HK-2 (cell line): ENCODE results near the gene NBPF12.
"Not testable (repeated sequence)": the region's sequence is repeated elsewhere in the genome, so short reads cannot be mapped to it uniquely, and the experiment has no call there.

Source experiments
- DNase-seq: peaks from one replicate; pipeline ENCODE4 v3.0.0-alpha.2; 2018; ENCODE audit not compliant: unreplicated experiment

Gene NBPF12

GRCh38 chr1:146938242-146938902, at the start of gene NBPF12:
NBPF12 (plus strand) TSS chr1:146938324; CDS start chr1:146960144, 21,820 bp downstream.
- DNase-seq, result peak; percentile 88

- DNase-seq, result not testable (repeated sequence)
Measured at GRCh38 chr1:146891355-146891754, 46.8 kb upstream of the NBPF12 start.

- DNase-seq, result not testable (repeated sequence)
Measured at GRCh38 chr1:146892331-146892730, 45.8 kb upstream of the NBPF12 start.

- DNase-seq, result not testable (repeated sequence)
Measured at GRCh38 chr1:146907565-146908261, 30.4 kb upstream of the NBPF12 start.

GRCh38 chr1:146912975-146913374, 25.1 kb upstream of the NBPF12 start:
- peak; percentile 42 for DNase-seq

- not testable (repeated sequence) for DNase-seq
Measured at GRCh38 chr1:146920811-146921210, 17.3 kb upstream of the NBPF12 start.

- DNase-seq, result not testable (repeated sequence)
Measured at GRCh38 chr1:146922614-146923013, 15.5 kb upstream of the NBPF12 start.

- DNase-seq, result not testable (repeated sequence)
Measured at GRCh38 chr1:146924106-146924505, 14.0 kb upstream of the NBPF12 start.

- DNase-seq, result not testable (repeated sequence)
Measured at GRCh38 chr1:146926413-146926812, 11.7 kb upstream of the NBPF12 start.

GRCh38 chr1:146930225-146930624, 7.9 kb upstream of the NBPF12 start:
- DNase-seq, result not testable (repeated sequence)

- DNase-seq, result not testable (repeated sequence)
Measured at GRCh38 chr1:146934390-146935223, 3.5 kb upstream of the NBPF12 start.

GRCh38 chr1:146937462-146937861, 662 bp upstream of the NBPF12 start:
- not testable (repeated sequence) for DNase-seq

GRCh38 chr1:146938927-146939786, 1.0 kb downstream of the NBPF12 start:
- peak; percentile 25 for DNase-seq

- not testable (repeated sequence) for DNase-seq
Measured at GRCh38 chr1:146940293-146940692, 2.2 kb downstream of the NBPF12 start.

GRCh38 chr1:146943342-146943886, 5.3 kb downstream of the NBPF12 start:
- DNase-seq, result not testable (repeated sequence)

- DNase-seq, result not testable (repeated sequence)
Measured at GRCh38 chr1:146948127-146948526, 10.0 kb downstream of the NBPF12 start.

- DNase-seq, result not testable (repeated sequence)
Measured at GRCh38 chr1:146964340-146964739, 26.2 kb downstream of the NBPF12 start.

- DNase-seq, result not testable (repeated sequence)
Measured at GRCh38 chr1:146966351-146966750, 28.2 kb downstream of the NBPF12 start.

GRCh38 chr1:146970656-146971055, 32.5 kb downstream of the NBPF12 start:
- DNase-seq, result not testable (repeated sequence)

GRCh38 chr1:146972681-146973080, 34.6 kb downstream of the NBPF12 start:
- not testable (repeated sequence) for DNase-seq

- not testable (repeated sequence) for DNase-seq
Measured at GRCh38 chr1:146985855-146986254, 47.7 kb downstream of the NBPF12 start.
